Activated CD8-positive, alpha-beta memory T cell treated with anti-CD3 and anti-CD28 coated beads, Interleukin-2, amount 10 ng/mL, durations not matched to agents 7 days and 5 days (primary cell): Measurements from ENCODE around the gene METTL24. TPM values are rescaled to one million over a fixed set of nuclear protein-coding genes. Genes with fewer than 3 reads are reported as not detected.

Experiments used
- ATAC-seq: fragments of 150-1000 bp; cut with Tn5 transposase; one replicate; pipeline ENCODE4 v1.10.0; 2021; ENCODE audit warnings: moderate library complexity
- CTCF ChIA-PET: fragments of 350-600 bp; sonication (Branson Sonifier 250); formaldehyde crosslinking; loops from one replicate; lab custom pipeline; 2021; ENCODE audit warnings: antibody characterized with exemption; lab: Charles Lee
- DNase-seq: peaks from one replicate; pipeline ENCODE4 v3.0.0-alpha.2; 2020
- H3K27ac Mint-ChIP-seq: one replicate; pipeline ENCODE4 v1.8.0; 2021; ENCODE audit warnings: mild to moderate bottlenecking, mixed read lengths
- H3K27me3 Mint-ChIP-seq: one replicate; pipeline ENCODE4 v1.8.0; 2021; ENCODE audit warnings: mixed read lengths
- H3K36me3 Mint-ChIP-seq: one replicate; pipeline ENCODE4 v1.8.0; 2021; ENCODE audit warnings: mild to moderate bottlenecking, mixed read lengths
- H3K4me1 Mint-ChIP-seq: one replicate; pipeline ENCODE4 v1.8.0; 2021; ENCODE audit warnings: mixed read lengths
- H3K4me3 Mint-ChIP-seq: one replicate; pipeline ENCODE4 v1.8.0; 2021; ENCODE audit warnings: mild to moderate bottlenecking, moderate library complexity, mixed read lengths
- H3K9me3 Mint-ChIP-seq: one replicate; pipeline ENCODE4 v1.8.0; 2022; ENCODE audit warnings: low read depth, mixed read lengths
- total RNA-seq, 2 experiments: library from RNA; stranded (reverse); gene quantifications; one replicate each; pipeline ENCODE4 v1.2.3, GENCODE V29; 2021

The METTL24 gene
- total RNA-seq, 2 experiments from 2014 or later = not detected

- H3K36me3 Mint-ChIP-seq = no peaks in the 10 kb centered on the region
- no peak overlapping the region for H3K27ac Mint-ChIP-seq
- no peak overlapping the region for H3K4me3 Mint-ChIP-seq
- CTCF ChIA-PET = no interaction called here
- ATAC-seq (no peak), DNase-seq (no peak)
- peaks cover 11% of the 10 kb centered on the region for H3K27me3 Mint-ChIP-seq
- no peaks in the 10 kb centered on the region for H3K4me1 Mint-ChIP-seq
- H3K9me3 Mint-ChIP-seq = no peaks in the 10 kb centered on the region
Observed at GRCh38 chr6:110340392-110340965, 17.7 kb downstream of the METTL24 start.

DNA sequence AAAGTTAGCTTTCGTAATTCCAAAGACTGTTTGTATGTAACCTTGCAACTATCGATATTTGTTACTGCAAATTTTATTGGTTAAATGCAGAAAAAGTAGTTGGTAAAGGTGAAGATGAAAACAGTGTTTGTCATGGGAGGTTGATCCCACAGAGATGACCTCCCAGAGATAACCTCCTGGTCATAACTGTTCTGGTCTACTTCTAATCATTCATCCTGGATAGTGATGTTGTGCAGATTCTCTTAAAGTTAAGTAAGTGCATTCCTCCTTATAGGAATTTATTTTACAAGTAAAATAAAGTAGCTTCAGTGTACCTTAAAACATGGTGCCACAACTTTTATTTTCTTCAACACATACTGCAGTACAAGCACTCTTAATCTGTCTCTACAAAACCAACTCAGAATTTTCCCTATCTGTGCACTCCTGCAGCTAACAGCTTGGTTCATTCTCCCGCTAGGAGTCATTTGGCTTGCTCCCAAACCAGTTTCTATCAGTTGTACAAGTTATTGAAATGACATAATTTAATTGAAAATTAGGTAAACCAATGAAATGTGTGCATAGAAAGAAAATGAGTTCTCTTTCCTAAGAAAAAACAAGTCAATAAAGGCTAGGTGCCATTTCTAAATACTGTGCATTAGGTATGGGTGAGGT is 19.2 kb downstream of the METTL24 start:
- no peaks in the 10 kb centered on the region for H3K4me1 Mint-ChIP-seq
- no peak for DNase-seq
- CTCF ChIA-PET = interaction anchor here (0.9 kb wide), 1 partner anchor 299 kb away, joined by 3 read pairs; no protein-coding TSS in a partner anchor
- no peak for ATAC-seq
- no peaks in the 10 kb centered on the region for H3K9me3 Mint-ChIP-seq
- no peak overlapping the region for H3K4me3 Mint-ChIP-seq
- no peak overlapping the region for H3K27ac Mint-ChIP-seq
- peaks cover 10% of the 10 kb centered on the region for H3K27me3 Mint-ChIP-seq
- no peaks in the 10 kb centered on the region for H3K36me3 Mint-ChIP-seq

DNA sequence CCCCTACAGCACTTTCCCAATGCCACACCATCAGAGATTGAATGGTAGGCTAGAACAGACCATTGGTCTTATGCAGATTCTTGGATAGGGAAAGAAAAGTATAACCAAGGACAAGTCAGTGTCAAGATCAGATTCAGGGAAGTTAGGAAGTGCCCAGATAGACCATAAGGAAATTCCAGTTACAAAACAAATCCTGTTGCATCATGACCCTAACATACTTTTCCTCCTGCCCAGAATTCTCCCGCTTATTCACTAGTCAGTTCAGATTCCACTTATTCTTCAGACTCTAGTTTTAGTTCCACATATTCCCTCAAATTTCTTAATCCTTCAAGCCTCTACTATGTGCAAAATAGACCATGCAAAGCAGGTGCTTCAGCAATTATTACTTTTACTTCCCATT is 20.7 kb downstream of the METTL24 start:
- Mint-ChIP-seq H3K27ac (no peak overlapping the region), H3K27me3 (peaks cover 6% of the 10 kb centered on the region), H3K4me3 (no peak overlapping the region), H3K9me3 (no peaks in the 10 kb centered on the region), H3K4me1 (no peaks in the 10 kb centered on the region), H3K36me3 (no peaks in the 10 kb centered on the region)
- no peak for DNase-seq
- no peak for ATAC-seq
- CTCF ChIA-PET = no interaction called here

GRCh38 chr6:110334423-110335180 is 23.5 kb downstream of the METTL24 start:
- no peak overlapping the region for H3K27ac Mint-ChIP-seq
- no peak for ATAC-seq
- peaks cover 8% of the 10 kb centered on the region for H3K27me3 Mint-ChIP-seq
- no peak overlapping the region for H3K4me3 Mint-ChIP-seq
- CTCF ChIA-PET = interaction anchor here (0.6 kb wide), 1 partner anchor 402 kb away, joined by 4 read pairs; no protein-coding TSS in a partner anchor
- DNase-seq = no peak
- H3K9me3 Mint-ChIP-seq = no peaks in the 10 kb centered on the region
- H3K4me1 Mint-ChIP-seq = no peaks in the 10 kb centered on the region
- no peaks in the 10 kb centered on the region for H3K36me3 Mint-ChIP-seq

DNA sequence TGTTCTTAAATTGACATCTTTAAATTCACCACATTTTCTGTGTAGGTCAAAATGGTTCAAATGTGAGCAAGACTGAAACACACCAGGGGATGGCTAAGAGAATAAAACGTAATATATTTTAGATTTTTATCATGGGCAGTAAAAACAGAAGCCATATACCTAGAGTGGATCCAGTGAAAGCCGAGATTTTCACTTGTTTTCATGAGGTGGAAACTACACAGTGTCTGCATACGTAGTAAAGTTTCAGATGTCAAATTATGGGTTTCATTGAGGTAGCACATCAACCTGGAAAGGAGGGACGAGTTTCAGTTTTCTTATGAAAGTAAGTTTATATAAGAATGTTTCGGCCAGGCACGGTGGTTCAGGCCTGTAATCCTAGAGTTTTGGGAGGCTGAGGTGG is 25.9 kb downstream of the METTL24 start:
- H3K27me3 Mint-ChIP-seq = peaks cover 15% of the 10 kb centered on the region
- no peaks in the 10 kb centered on the region for H3K4me1 Mint-ChIP-seq
- no peak overlapping the region for H3K4me3 Mint-ChIP-seq
- CTCF ChIA-PET = no interaction called here
- H3K36me3 Mint-ChIP-seq = no peaks in the 10 kb centered on the region
- DNase-seq = no peak
- no peaks in the 10 kb centered on the region for H3K9me3 Mint-ChIP-seq
- H3K27ac Mint-ChIP-seq = no peak overlapping the region
- ATAC-seq = no peak

DNA sequence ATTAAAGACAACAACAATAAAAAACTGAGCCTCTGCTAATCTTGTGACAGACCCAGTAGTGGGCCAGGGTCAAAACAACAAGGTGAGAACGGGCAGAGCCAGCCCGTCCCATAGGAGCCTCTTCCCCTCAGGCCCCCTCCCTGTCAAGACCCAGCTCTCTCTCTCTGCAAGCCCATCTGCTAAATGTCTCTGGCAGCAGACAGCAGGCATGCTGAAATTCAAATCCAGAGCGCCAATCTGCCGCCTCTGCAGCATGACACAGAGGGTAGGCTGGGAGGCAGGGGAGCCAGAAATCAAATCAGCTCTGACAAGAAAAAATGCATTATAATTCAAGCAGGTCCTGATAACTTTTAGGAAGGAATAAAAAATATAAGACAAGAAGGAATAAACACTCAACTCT is 26.3 kb downstream of the METTL24 start:
- DNase-seq = no peak
- CTCF ChIA-PET = no interaction called here
- no peak overlapping the region for H3K27ac Mint-ChIP-seq
- H3K36me3 Mint-ChIP-seq = no peaks in the 10 kb centered on the region
- H3K4me1 Mint-ChIP-seq = no peaks in the 10 kb centered on the region
- no peak for ATAC-seq
- H3K4me3 Mint-ChIP-seq = no peak overlapping the region
- H3K27me3 Mint-ChIP-seq = peaks cover 15% of the 10 kb centered on the region
- H3K9me3 Mint-ChIP-seq = no peaks in the 10 kb centered on the region

DNA sequence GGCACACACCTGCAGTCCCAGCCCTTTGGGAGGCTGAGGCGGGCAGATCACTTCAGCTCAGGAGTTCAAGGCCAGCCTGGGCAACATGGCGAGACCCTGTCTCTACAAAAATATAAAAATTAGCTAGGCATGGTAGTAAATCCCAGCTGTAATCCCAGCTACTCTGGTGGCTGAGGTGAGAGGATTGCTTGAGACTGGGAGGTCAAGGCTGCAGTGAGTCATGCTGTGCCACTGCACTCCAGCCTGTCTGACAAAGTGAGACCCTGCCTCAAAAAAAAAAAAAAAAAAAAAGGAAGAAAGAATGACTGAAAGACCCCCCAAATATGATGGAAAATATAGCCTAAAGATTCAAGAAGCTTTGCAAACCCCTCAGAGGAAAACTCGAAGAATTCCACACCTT is 26.8 kb downstream of the METTL24 start:
- Mint-ChIP-seq H3K4me1 (no peaks in the 10 kb centered on the region), H3K27me3 (peaks cover 13% of the 10 kb centered on the region), H3K4me3 (no peak overlapping the region), H3K9me3 (no peaks in the 10 kb centered on the region), H3K27ac (no peak overlapping the region), H3K36me3 (no peaks in the 10 kb centered on the region)
- ATAC-seq = no peak
- DNase-seq = no peak
- CTCF ChIA-PET = no interaction called here

- Mint-ChIP-seq H3K36me3 (no peaks in the 10 kb centered on the region), H3K27ac (no peak overlapping the region), H3K4me1 (no peaks in the 10 kb centered on the region), H3K9me3 (no peaks in the 10 kb centered on the region), H3K4me3 (no peak overlapping the region), H3K27me3 (peaks cover 13% of the 10 kb centered on the region)
- CTCF ChIA-PET = no interaction called here
- DNase-seq (no peak), ATAC-seq (no peak)
Observed at GRCh38 chr6:110329714-110330436, 28.3 kb downstream of the METTL24 start.

GRCh38 chr6:110329348-110329713 is 28.8 kb downstream of the METTL24 start:
- DNase-seq (no peak), ATAC-seq (no peak)
- Mint-ChIP-seq H3K9me3 (no peaks in the 10 kb centered on the region), H3K27ac (no peak overlapping the region), H3K27me3 (peaks cover 13% of the 10 kb centered on the region), H3K36me3 (no peaks in the 10 kb centered on the region), H3K4me1 (no peaks in the 10 kb centered on the region), H3K4me3 (no peak overlapping the region)
- CTCF ChIA-PET = no interaction called here

DNA sequence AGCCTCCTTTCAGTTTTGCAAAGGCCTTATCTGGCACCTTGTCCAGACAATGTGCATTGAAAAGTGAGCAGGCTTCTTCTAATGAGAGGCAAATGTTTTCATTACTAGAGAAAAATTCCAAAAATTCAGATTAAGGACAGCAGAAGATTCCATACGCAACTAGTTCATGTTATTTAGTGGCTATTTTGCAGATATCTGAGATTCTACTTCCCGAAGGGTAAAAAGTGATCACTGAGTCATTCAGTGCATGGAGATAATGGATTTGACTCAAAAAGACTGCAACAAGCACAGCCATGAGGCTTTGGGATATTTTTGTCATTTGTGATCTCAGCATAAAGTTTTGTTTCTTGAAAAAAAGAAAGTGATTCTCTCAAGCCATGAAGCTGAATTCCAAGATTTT is 29.9 kb downstream of the METTL24 start:
- CTCF ChIA-PET = no interaction called here
- H3K27me3 Mint-ChIP-seq = peaks cover 13% of the 10 kb centered on the region
- no peaks in the 10 kb centered on the region for H3K9me3 Mint-ChIP-seq
- H3K4me3 Mint-ChIP-seq = no peak overlapping the region
- no peak overlapping the region for H3K27ac Mint-ChIP-seq
- no peak for ATAC-seq
- H3K4me1 Mint-ChIP-seq = no peaks in the 10 kb centered on the region
- no peak for DNase-seq
- no peaks in the 10 kb centered on the region for H3K36me3 Mint-ChIP-seq

DNA sequence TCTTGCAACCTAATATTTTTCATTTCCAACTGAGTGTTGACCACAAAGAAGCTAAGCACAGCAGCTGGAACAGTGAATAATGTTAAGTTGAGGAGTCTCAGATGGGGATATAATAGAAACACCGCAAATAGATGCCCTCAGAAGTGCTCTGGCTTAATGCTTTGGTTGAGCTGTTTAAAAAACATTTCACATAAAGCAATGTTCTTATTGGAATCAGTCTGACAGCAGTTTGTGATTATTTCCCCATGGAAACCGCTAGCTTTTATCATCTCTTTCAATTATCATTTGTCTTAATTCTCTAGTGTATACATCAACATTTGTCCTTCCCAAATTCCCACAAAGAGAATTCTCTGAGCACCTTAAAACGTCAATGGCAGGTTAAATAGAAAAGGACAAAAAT is 30.8 kb downstream of the METTL24 start:
- no peak for ATAC-seq
- no peak for DNase-seq
- CTCF ChIA-PET = no interaction called here
- Mint-ChIP-seq H3K36me3 (no peaks in the 10 kb centered on the region), H3K4me1 (no peaks in the 10 kb centered on the region), H3K4me3 (no peak overlapping the region), H3K27ac (no peak overlapping the region), H3K9me3 (no peaks in the 10 kb centered on the region), H3K27me3 (peaks cover 13% of the 10 kb centered on the region)

DNA sequence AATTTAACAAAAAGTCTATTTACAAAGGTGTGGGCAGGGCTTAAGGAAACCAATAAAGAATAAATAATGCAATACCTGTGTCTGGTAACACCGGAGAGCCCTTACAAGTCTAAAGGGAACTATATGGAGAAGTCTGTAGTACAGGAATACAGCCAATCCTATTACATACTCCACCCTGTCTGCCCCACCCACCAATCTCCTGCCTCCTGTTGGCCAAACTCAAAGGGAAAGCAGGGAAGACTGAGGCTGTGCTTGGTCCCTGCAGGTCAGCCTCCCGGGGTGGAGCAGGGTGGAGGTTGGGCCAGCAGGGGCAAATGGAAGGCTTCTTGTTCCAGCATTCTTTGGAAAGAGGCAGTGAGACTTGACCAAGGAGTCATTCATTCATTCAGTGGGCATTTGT is 31.5 kb downstream of the METTL24 start:
- Mint-ChIP-seq H3K27me3 (peaks cover 13% of the 10 kb centered on the region), H3K27ac (no peak overlapping the region), H3K4me1 (no peaks in the 10 kb centered on the region), H3K9me3 (no peaks in the 10 kb centered on the region), H3K36me3 (no peaks in the 10 kb centered on the region), H3K4me3 (no peak overlapping the region)
- DNase-seq (no peak), ATAC-seq (no peak)
- CTCF ChIA-PET = no interaction called here

DNA sequence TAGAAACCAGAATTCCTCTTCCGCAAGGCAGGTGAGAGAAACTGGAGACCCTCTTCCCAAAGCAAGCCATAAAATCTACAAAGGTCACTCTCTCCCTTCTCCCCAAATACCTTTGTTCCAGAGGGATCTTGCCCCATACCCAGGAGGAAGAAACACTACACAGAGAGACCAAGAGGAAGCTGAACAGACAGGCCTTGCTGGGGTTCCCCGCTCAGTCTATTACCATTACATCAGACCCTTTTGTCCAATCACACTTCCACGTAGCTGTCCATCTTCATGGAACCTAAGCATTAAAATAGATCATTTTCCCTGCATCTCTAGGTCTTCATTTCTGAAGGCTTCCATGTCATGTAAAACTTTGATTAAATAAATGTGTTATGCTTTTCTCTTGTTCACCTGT is 32.1 kb downstream of the METTL24 start:
- Mint-ChIP-seq H3K9me3 (no peaks in the 10 kb centered on the region), H3K4me1 (no peaks in the 10 kb centered on the region), H3K36me3 (no peaks in the 10 kb centered on the region), H3K27ac (no peak overlapping the region), H3K27me3 (peaks cover 12% of the 10 kb centered on the region), H3K4me3 (no peak overlapping the region)
- CTCF ChIA-PET = no interaction called here
- ATAC-seq = no peak
- DNase-seq = no peak
